Putamen (tissue), 1 donor: ENCODE results near the gene CTSH.

Experiments
- DNase-seq: peaks from one replicate; pipeline ENCODE4 v3.0.0-alpha.2; 2016; ENCODE audit warnings: low spot score

CTSH gene

GRCh38 chr15:78977591-78978347 lies 32.9 kb upstream of the CTSH start:
- no peak for DNase-seq

- no peak for DNase-seq
Observed at GRCh38 chr15:78977091-78977571, 32.3 kb upstream of the CTSH start.

- no peak for DNase-seq
Observed at GRCh38 chr15:78976691-78977090, 31.8 kb upstream of the CTSH start.

- no peak for DNase-seq
Observed at GRCh38 chr15:78974272-78974918, 29.5 kb upstream of the CTSH start.

GRCh38 chr15:78969687-78970349 lies 25.0 kb upstream of the CTSH start:
- no peak for DNase-seq

- no peak for DNase-seq
Observed at GRCh38 chr15:78968539-78969271, 23.9 kb upstream of the CTSH start.

GRCh38 chr15:78968114-78968513 lies 23.3 kb upstream of the CTSH start:
- DNase-seq = no peak

- DNase-seq = no peak
Observed at GRCh38 chr15:78960308-78960707, 15.5 kb upstream of the CTSH start.

- no peak for DNase-seq
Observed at GRCh38 chr15:78959360-78959759, 14.5 kb upstream of the CTSH start.

GRCh38 chr15:78957416-78958093 lies 12.7 kb upstream of the CTSH start:
- DNase-seq = no peak

GRCh38 chr15:78956937-78957336 lies 12.1 kb upstream of the CTSH start:
- no peak for DNase-seq

GRCh38 chr15:78955355-78955754 lies 10.5 kb upstream of the CTSH start:
- DNase-seq = no peak

- no peak for DNase-seq
Observed at GRCh38 chr15:78951841-78952238, 7.0 kb upstream of the CTSH start.

GRCh38 chr15:78950902-78951840 lies 6.3 kb upstream of the CTSH start:
- no peak for DNase-seq

GRCh38 chr15:78950343-78950742 lies 5.5 kb upstream of the CTSH start:
- DNase-seq = no peak

- DNase-seq = no peak
Observed at GRCh38 chr15:78949461-78949860, 4.6 kb upstream of the CTSH start.

- DNase-seq = no peak
Observed at GRCh38 chr15:78947506-78947905, 2.7 kb upstream of the CTSH start.

- no peak for DNase-seq
Observed at GRCh38 chr15:78946493-78946892, 1.6 kb upstream of the CTSH start.

- no peak for DNase-seq
Observed at GRCh38 chr15:78944202-78944625, 632 bp downstream of the CTSH start.

- no peak for DNase-seq
Observed at GRCh38 chr15:78943692-78944091, 1.2 kb downstream of the CTSH start.

- no peak for DNase-seq
Observed at GRCh38 chr15:78942741-78943140, 2.1 kb downstream of the CTSH start.
